IPS DF 4.7 (cell line): ENCODE data around the gene LRRC8C.

Source experiments
- DNase-seq: peaks from one replicate; pipeline ENCODE4 v3.0.0-alpha.2; 2013; ENCODE audit warnings: low spot score; ENCODE audit errors: extremely low read depth

LRRC8C gene

DNA sequence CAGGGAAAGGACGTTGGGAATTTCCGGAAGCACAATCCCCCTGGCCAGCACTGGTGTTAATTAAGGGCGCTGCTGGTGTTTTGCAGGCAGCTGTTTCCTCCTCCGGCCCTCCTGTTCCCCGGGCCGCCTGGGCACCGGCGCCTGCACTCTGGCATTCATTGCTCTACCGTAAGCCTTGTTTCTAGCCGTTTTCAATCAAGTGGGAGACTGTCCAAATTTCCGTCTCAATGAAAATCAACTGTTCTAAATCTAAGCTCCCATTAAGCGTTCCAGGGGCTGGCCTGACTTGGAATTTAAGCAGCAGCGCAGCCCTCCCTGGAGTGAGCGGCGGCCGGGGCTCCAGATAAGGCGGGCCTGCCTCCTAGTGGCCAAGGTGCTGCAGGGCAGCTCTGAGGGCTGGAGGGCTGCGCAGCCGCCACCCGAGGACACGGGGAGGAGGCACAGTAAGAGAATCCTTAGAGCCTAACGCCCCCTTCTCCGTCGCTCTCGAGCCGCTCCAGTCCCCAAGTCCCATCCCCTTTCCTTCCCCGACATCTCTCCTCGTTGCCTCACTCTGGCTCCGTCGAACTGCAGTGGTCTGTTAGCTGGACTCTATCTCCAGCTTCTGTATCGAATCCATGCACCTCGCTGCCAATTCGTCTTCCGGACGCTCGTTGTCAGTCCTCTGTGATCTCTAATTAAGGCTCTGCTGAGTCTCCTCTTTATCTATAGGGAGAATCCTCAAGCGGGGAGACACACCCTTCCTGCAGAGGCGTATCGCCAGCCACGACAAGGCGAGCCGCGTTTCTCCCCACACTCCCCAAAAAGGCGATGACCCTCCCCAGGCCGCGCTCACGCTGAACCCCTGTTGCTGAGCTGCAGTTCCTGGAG is 130.1 kb downstream of the LRRC8C start:
- DNase-seq: no peak

DNA sequence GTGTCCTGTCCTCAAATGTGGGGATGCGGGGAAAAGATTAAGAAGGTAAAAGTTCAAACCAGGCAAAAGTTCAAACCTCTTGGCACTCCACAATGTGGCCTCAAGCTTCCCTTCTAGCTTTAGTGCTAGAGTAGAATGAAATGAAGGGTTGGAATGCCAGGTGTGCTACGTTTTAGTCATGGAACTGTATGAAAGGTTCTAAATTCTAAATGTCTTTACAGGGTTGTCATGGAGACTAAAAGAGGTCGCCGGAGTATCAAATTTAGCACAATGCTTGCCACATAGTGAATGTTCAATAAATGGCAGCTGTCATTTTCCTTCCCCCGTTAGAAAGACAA is 130.7 kb downstream of the LRRC8C start:
- DNase-seq: no peak

DNA sequence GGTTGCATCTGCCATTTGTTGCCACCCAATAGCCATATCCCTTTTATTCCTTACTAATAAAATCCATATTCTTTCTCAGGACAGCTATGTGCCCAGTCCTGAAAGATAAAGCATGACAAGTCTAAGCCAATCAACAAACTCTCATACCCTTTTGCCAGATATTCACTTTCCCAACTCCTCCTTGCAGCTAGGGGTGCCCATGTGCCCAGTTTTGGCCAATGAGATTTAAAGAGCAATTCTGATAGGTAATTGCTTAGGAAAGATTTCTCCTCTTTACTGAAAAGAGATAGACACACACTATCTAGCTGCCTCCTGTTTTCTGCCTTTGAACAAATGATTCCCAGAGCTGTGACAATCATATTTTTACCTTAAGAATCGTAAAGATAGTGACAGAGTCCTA is 132.9 kb downstream of the LRRC8C start:
- no peak for DNase-seq

DNA sequence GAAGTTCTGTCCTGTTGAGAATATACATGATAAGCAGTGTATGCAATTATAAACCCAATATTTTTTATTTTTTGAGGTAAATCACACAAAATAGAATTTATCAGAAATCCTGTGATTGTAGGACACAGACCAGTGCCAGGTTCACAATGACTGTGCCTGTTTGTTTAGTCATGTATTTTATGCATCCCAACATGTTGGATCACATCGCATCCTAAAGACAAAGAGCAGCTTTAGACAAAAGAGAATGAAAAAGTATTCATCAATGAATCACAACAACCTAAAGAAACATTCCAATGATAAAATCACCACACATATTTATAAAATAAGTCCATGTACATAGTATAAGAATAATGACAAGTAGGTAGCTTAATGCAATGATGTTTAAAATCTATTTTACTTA is 134.7 kb downstream of the LRRC8C start:
- no peak for DNase-seq
